HG02678 (cell line): ENCODE results near the gene REM2.
"Not testable (repeated sequence)": the region's sequence is repeated elsewhere in the genome, so short reads cannot be mapped to it uniquely, and the experiment has no call there.

Experiments used
- ATAC-seq: cut with Tn5 transposase; IDR thresholded peaks from one replicate; pipeline ENCODE4 v1.9.1; 2021; ENCODE audit warnings: mild to moderate bottlenecking, moderate library complexity; ENCODE audit not compliant: unreplicated experiment

The REM2 gene

GRCh38 chr14:22847661-22848341 lies 35.2 kb upstream of the REM2 start:
- no peak for ATAC-seq

- ATAC-seq: no peak
Measured at GRCh38 chr14:22848351-22849164, 34.5 kb upstream of the REM2 start.

- ATAC-seq: no peak
Measured at GRCh38 chr14:22849212-22849819, 33.7 kb upstream of the REM2 start.

GRCh38 chr14:22850944-22851764 lies 31.9 kb upstream of the REM2 start:
- no peak for ATAC-seq

GRCh38 chr14:22852178-22852577 lies 30.8 kb upstream of the REM2 start:
- ATAC-seq: not testable (repeated sequence)

GRCh38 chr14:22852599-22852939 lies 30.5 kb upstream of the REM2 start:
- no peak for ATAC-seq

- ATAC-seq: peak; percentile 79
Measured at GRCh38 chr14:22852940-22853767, 29.9 kb upstream of the REM2 start.

GRCh38 chr14:22854296-22854695 lies 28.7 kb upstream of the REM2 start:
- ATAC-seq: not testable (repeated sequence)

- ATAC-seq: no peak
Measured at GRCh38 chr14:22854963-22855724, 27.9 kb upstream of the REM2 start.

GRCh38 chr14:22856428-22856827 lies 26.6 kb upstream of the REM2 start:
- ATAC-seq: no peak

GRCh38 chr14:22860377-22860776 lies 22.6 kb upstream of the REM2 start:
- not testable (repeated sequence) for ATAC-seq

- ATAC-seq: no peak
Measured at GRCh38 chr14:22861651-22862050, 21.4 kb upstream of the REM2 start.

- ATAC-seq: no peak
Measured at GRCh38 chr14:22864979-22865378, 18.0 kb upstream of the REM2 start.

GRCh38 chr14:22865424-22866405 lies 17.3 kb upstream of the REM2 start:
- no peak for ATAC-seq

GRCh38 chr14:22866874-22867273 lies 16.1 kb upstream of the REM2 start:
- no peak for ATAC-seq

- peak; percentile 39 for ATAC-seq
Measured at GRCh38 chr14:22870811-22871223, 12.2 kb upstream of the REM2 start.

GRCh38 chr14:22871224-22872032 lies 11.6 kb upstream of the REM2 start, which contains the start of gene LRP10:
TSS of gene LRP10 (plus strand) at chr14:22871740. CDS start at chr14:22872304, 564 bp downstream.
- peak; percentile 79 for ATAC-seq
